Natural killer cell (primary cell): ENCODE results near the gene RFX2. TPM values are rescaled to one million over a fixed set of nuclear protein-coding genes. Genes with fewer than 3 reads are reported as not detected.
"Not testable (repeated sequence)": the region's sequence is repeated elsewhere in the genome, so short reads cannot be mapped to it uniquely, and the experiment has no call there.

Experiments
- ATAC-seq, 3 donors: fragments of 150-1000 bp in 2 of 3; fragments of 200-7000 bp in 1 of 3; cut with Tn5 transposase; 1 replicate in 1 of 3; 2 replicates in 2 of 3; pipeline ENCODE4 v1.10.0; 2021; ENCODE audit warnings: mild to moderate bottlenecking in 2 of 3, moderate library complexity in 2 of 3
- DNase-seq, 2 donors: peaks; one replicate each; pipeline versions ENCODE4 v3.0.0 to v3.0.0-alpha.2; 2013 to 2021; ENCODE audit warnings: mixed read lengths in 1 of 2
- H3K27ac ChIP-seq: one replicate; pipeline ENCODE4 v1.5.1; 2013; ENCODE audit warnings: mild to moderate bottlenecking, low read length
- H3K27me3 ChIP-seq: one replicate; pipeline ENCODE4 v1.6.1; 2013; ENCODE audit warnings: low read length; ENCODE audit not compliant: control insufficient read depth, insufficient read depth
- H3K36me3 ChIP-seq: one replicate; pipeline ENCODE4 v1.6.1; 2013; ENCODE audit warnings: low read length; ENCODE audit not compliant: control insufficient read depth, insufficient read depth
- H3K4me1 ChIP-seq: one replicate; pipeline ENCODE4 v1.6.1; 2013; ENCODE audit warnings: low read length; ENCODE audit not compliant: control insufficient read depth, insufficient read depth
- H3K4me3 ChIP-seq: one replicate; pipeline ENCODE4 v1.5.1; 2013; ENCODE audit warnings: low read length
- H3K9me3 ChIP-seq: one replicate; pipeline ENCODE4 v1.6.1; 2013; ENCODE audit warnings: low read length; ENCODE audit not compliant: control insufficient read depth, insufficient read depth
- H3K27ac Mint-ChIP-seq, 2 donors: one replicate each; pipeline ENCODE4 v1.8.0; 2022; ENCODE audit warnings: mild to moderate bottlenecking in 2 of 2, mixed read lengths in 2 of 2, moderate library complexity in 1 of 2
- H3K27me3 Mint-ChIP-seq, 2 donors: one replicate each; pipeline ENCODE4 v1.8.0; 2022; ENCODE audit warnings: low read depth in 2 of 2, mixed read lengths in 2 of 2
- H3K36me3 Mint-ChIP-seq: one replicate; pipeline ENCODE4 v1.8.0; 2022; ENCODE audit warnings: mixed read lengths
- H3K4me1 Mint-ChIP-seq, 2 donors: one replicate each; pipeline ENCODE4 v1.8.0; 2022; ENCODE audit warnings: mixed read lengths in 2 of 2
- H3K4me3 Mint-ChIP-seq: one replicate; pipeline ENCODE4 v1.8.0; 2022; ENCODE audit warnings: mild to moderate bottlenecking, moderate library complexity, mixed read lengths
- H3K9me3 Mint-ChIP-seq, 2 donors: one replicate each; pipeline ENCODE4 v1.8.0; 2022; ENCODE audit warnings: mixed read lengths in 2 of 2
- WGBS: methylation state at CpG from one replicate; pipeline ENCODE4 v1.1.7; 2013; ENCODE audit warnings: missing lambda C conversion rate; ENCODE audit not compliant: insufficient coverage; 5-methylcytosine and 5-hydroxymethylcytosine counted together
- intact Hi-C: fragments of 100-400 bp; cut with micrococcal nuclease; formaldehyde crosslinking; loops from one replicate; pipeline ENCODE4 v1.14.2; 2022
- total RNA-seq, 4 donors: library from RNA; stranded (reverse); fragments of 120-200 nt in 1 of 4; gene quantifications; one replicate each; pipeline versions ENCODE4 v1.2.3 to v1.2.4, GENCODE V29; 2013 to 2022
- TF ChIP-seq, protein P1 (sequence below): fragments of 200-600 bp; IDR thresholded peaks from one replicate; pipeline ENCODE4 v1.8.0; 2022; ENCODE audit warnings: antibody characterized with exemption

RFX2 gene
- total RNA-seq, 3 donors from 2014 or later (not counting 1 experiment from before 2014, with no cell fraction given): 2.4 to 4.6 (median 4.1) TPM

DNA sequence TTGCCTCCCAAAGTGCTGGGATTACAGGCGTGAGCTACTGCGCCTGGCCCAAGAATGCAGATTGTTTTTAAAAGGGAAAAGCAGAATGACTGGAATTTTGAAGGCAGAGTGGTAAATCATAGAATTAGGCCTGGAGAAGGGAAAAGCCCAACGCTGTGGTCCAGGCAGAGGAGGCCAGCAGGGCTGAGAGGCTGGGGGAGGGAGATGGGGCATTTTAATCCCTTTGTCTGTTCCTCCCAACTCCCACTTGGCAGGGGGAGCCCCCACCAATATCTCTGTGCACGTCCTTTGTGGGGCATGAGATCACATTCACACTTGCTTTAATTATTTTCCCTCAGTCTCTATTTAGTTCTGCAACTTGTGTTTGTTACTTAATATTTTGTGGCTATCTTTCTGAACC is 77.9 kb downstream of the RFX2 start:
- H3K27ac ChIP-seq: no peak overlapping the region
- DNase-seq (no peak), ATAC-seq (no peak)
- no peak overlapping the region for H3K4me3 ChIP-seq
- H3K4me3 Mint-ChIP-seq: no peak overlapping the region
- H3K4me1 ChIP-seq: no peaks in the 10 kb centered on the region
- TF ChIP-seq, protein P1, sequence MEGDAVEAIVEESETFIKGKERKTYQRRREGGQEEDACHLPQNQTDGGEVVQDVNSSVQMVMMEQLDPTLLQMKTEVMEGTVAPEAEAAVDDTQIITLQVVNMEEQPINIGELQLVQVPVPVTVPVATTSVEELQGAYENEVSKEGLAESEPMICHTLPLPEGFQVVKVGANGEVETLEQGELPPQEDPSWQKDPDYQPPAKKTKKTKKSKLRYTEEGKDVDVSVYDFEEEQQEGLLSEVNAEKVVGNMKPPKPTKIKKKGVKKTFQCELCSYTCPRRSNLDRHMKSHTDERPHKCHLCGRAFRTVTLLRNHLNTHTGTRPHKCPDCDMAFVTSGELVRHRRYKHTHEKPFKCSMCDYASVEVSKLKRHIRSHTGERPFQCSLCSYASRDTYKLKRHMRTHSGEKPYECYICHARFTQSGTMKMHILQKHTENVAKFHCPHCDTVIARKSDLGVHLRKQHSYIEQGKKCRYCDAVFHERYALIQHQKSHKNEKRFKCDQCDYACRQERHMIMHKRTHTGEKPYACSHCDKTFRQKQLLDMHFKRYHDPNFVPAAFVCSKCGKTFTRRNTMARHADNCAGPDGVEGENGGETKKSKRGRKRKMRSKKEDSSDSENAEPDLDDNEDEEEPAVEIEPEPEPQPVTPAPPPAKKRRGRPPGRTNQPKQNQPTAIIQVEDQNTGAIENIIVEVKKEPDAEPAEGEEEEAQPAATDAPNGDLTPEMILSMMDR: no peak
- no peaks in the 10 kb centered on the region for H3K9me3 ChIP-seq
- H3K4me1 Mint-ChIP-seq: no peaks in the 10 kb centered on the region
- WGBS: 97% methylated on average over 3 of the region's 4 CpGs
- intact Hi-C loops: no loop called here
- no peaks in the 10 kb centered on the region for H3K36me3 ChIP-seq
- no peak overlapping the region for H3K27ac Mint-ChIP-seq
- H3K27me3 Mint-ChIP-seq: no peaks in the 10 kb centered on the region
- H3K9me3 Mint-ChIP-seq: no peaks in the 10 kb centered on the region
- no peaks in the 10 kb centered on the region for H3K36me3 Mint-ChIP-seq
- no peaks in the 10 kb centered on the region for H3K27me3 ChIP-seq

- WGBS: 84% methylated on average over 3 of the region's 3 CpGs
- Mint-ChIP-seq H3K27me3 (no peaks in the 10 kb centered on the region), H3K36me3 (no peaks in the 10 kb centered on the region), H3K4me3 (no peak overlapping the region), H3K9me3 (no peaks in the 10 kb centered on the region), H3K27ac (no peak overlapping the region), H3K4me1 (no peaks in the 10 kb centered on the region)
- TF ChIP-seq, protein P1: no peak
- intact Hi-C loops: no loop called here
- DNase-seq: no peak
- no peak for ATAC-seq
- Histone ChIP-seq H3K36me3 (no peaks in the 10 kb centered on the region), H3K27me3 (no peaks in the 10 kb centered on the region), H3K9me3 (no peaks in the 10 kb centered on the region), H3K4me1 (no peaks in the 10 kb centered on the region), H3K27ac (no peak overlapping the region), H3K4me3 (no peak overlapping the region)
Measured at GRCh38 chr19:6030214-6030507, 80.1 kb downstream of the RFX2 start.

- no peak for ATAC-seq
- H3K36me3 Mint-ChIP-seq: no peaks in the 10 kb centered on the region
- Histone ChIP-seq H3K4me3 (no peak overlapping the region), H3K27me3 (no peaks in the 10 kb centered on the region), H3K36me3 (no peaks in the 10 kb centered on the region), H3K27ac (no peak overlapping the region), H3K9me3 (no peaks in the 10 kb centered on the region), H3K4me1 (no peaks in the 10 kb centered on the region)
- H3K9me3 Mint-ChIP-seq: no peaks in the 10 kb centered on the region
- intact Hi-C loops: no loop called here
- 95% methylated on average over 30 of the region's 30 CpGs for WGBS
- no peaks in the 10 kb centered on the region for H3K27me3 Mint-ChIP-seq
- TF ChIP-seq, protein P1: no peak
- DNase-seq: no peak
- no peak overlapping the region for H3K4me3 Mint-ChIP-seq
- H3K27ac Mint-ChIP-seq: no peak overlapping the region
- H3K4me1 Mint-ChIP-seq: no peaks in the 10 kb centered on the region
Measured at GRCh38 chr19:6026390-6027227, 83.7 kb downstream of the RFX2 start.

DNA sequence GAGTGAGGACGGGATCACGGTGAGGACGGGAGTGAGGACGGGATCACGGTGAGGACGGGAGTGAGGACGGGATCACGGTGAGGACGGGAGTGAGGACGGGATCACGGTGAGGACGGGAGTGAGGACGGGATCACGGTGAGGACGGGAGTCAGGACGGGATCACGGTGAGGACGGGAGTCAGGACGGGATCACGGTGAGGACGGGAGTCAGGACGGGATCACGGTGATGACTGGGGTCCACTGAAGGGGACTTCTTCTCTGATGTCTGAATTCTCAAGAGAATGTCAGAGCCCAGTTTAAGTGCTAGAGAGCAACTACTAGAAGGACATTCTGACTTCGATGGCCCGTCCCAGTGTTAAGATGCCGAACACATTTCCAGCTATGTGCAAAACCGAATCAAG is 85.5 kb downstream of the RFX2 start:
- not testable (repeated sequence) for H3K9me3 ChIP-seq, H3K27me3 ChIP-seq, ATAC-seq, DNase-seq, H3K4me1 Mint-ChIP-seq, H3K36me3 Mint-ChIP-seq, H3K27ac Mint-ChIP-seq, H3K4me3 ChIP-seq, H3K27ac ChIP-seq, H3K4me1 ChIP-seq, H3K9me3 Mint-ChIP-seq, H3K4me3 Mint-ChIP-seq, H3K36me3 ChIP-seq, H3K27me3 Mint-ChIP-seq
- intact Hi-C loops: loop anchor here (5.0 kb wide), 1 partner anchor 222 kb away; no protein-coding TSS in a partner anchor
- WGBS: 97% methylated on average over 23 of the region's 27 CpGs
